HFFc6 (cell line): Measurements from ENCODE around the gene SLC12A9. TPM values are rescaled to one million over a fixed set of nuclear protein-coding genes. Genes with fewer than 3 reads are reported as not detected.

ENCODE experiments used
- DNase-seq: peaks from one replicate; pipeline ENCODE4 v3.0.0-alpha.2; 2018
- H3K27ac Mint-ChIP-seq: 2 replicates; pipeline ENCODE4 v1.8.0; 2020; ENCODE audit warnings: mild to moderate bottlenecking, mixed read lengths
- H3K27me3 Mint-ChIP-seq: 2 replicates; pipeline ENCODE4 v1.8.0; 2021; ENCODE audit warnings: mild to moderate bottlenecking, moderate library complexity, mixed read lengths; ENCODE audit not compliant: insufficient read depth
- H3K36me3 Mint-ChIP-seq: 2 replicates; pipeline ENCODE4 v1.8.0; 2021; ENCODE audit warnings: low read depth, mixed read lengths
- H3K4me1 Mint-ChIP-seq: 2 replicates; pipeline ENCODE4 v1.8.0; 2020; ENCODE audit warnings: low read depth, mixed read lengths
- H3K4me3 Mint-ChIP-seq: 2 replicates; pipeline ENCODE4 v1.8.0; 2020; ENCODE audit warnings: mild to moderate bottlenecking, moderate library complexity, mixed read lengths
- H3K9me3 Mint-ChIP-seq: 2 replicates; pipeline ENCODE4 v1.8.0; 2020; ENCODE audit warnings: mild to moderate bottlenecking, mixed read lengths
- total RNA-seq, 6 experiments: library from RNA; stranded (reverse); fragmentation: NEBNext Ultra II Directional; extraction: Animal tissue kit (Norgen Biotek cat#: 25700); gene quantifications; 2 replicates in 1 of 6; 3 replicates in 5 of 6; pipeline ENCODE4 v1.2.3, GENCODE V29; 2021
- TF ChIP-seq, protein P1 (sequence below): fragments of 200-600 bp; sonication (generic); IDR thresholded peaks from 2 replicates; pipeline ENCODE4 v1.5.0; 2021; ENCODE audit warnings: antibody characterized with exemption, mild to moderate bottlenecking

The SLC12A9 gene
- total RNA-seq, 6 experiments from 2014 or later = 19.3 to 26.2 (median 21.7) TPM

DNA sequence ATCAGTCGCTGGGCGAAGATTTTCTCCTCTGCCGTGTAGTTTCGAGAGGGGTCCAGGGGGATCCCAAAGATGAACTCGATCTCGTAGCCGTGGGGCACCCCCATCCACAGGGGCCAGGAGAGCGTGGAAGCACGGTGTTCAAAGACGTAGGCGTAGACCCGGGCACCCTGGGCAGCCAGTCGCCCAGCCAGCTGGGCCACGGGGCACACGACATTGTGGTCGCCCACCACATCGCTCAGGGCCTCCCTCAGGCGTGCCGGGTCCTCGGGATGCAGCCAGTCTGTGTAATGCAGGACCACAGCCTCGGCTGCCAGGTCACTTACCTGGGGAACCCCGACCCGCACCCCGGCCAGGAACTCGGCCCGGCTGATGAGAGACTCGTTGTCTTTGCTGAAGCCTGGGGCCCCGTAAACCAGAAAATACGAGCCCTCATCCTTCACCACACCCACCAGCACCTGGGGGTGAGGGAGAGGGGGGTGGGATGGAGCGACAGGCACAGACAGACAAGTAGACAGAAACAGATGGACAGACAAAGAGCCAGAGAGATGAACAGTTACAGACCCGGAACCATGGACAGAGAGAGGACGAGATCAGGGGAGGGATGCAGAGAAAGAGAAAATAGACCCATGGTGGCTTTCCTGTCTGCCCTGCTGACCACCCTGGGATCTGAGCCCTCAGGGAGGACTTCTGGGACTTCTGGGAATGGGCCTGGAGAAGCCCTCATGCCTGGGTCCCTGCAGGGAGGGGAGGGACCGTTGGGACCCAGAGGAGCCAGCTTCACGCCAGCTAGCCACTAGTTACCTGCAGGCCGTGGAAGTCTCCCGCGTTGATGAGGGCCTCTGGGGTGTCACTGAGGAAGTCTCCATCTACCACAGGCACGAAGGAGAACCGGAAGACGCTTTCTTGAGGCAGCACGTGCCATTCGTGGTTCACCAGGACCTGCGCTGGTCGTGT lies 40.1 kb downstream of the SLC12A9 start:
- Mint-ChIP-seq H3K4me1 (peaks cover 35% of the 10 kb centered on the region), H3K27ac (no peak overlapping the region), H3K27me3 (peaks cover 13% of the 10 kb centered on the region), H3K36me3 (peaks cover 11% of the 10 kb centered on the region), H3K4me3 (no peak overlapping the region), H3K9me3 (no peaks in the 10 kb centered on the region)
- DNase-seq = no peak
- TF ChIP-seq, protein P1, sequence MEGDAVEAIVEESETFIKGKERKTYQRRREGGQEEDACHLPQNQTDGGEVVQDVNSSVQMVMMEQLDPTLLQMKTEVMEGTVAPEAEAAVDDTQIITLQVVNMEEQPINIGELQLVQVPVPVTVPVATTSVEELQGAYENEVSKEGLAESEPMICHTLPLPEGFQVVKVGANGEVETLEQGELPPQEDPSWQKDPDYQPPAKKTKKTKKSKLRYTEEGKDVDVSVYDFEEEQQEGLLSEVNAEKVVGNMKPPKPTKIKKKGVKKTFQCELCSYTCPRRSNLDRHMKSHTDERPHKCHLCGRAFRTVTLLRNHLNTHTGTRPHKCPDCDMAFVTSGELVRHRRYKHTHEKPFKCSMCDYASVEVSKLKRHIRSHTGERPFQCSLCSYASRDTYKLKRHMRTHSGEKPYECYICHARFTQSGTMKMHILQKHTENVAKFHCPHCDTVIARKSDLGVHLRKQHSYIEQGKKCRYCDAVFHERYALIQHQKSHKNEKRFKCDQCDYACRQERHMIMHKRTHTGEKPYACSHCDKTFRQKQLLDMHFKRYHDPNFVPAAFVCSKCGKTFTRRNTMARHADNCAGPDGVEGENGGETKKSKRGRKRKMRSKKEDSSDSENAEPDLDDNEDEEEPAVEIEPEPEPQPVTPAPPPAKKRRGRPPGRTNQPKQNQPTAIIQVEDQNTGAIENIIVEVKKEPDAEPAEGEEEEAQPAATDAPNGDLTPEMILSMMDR = no peak

DNA sequence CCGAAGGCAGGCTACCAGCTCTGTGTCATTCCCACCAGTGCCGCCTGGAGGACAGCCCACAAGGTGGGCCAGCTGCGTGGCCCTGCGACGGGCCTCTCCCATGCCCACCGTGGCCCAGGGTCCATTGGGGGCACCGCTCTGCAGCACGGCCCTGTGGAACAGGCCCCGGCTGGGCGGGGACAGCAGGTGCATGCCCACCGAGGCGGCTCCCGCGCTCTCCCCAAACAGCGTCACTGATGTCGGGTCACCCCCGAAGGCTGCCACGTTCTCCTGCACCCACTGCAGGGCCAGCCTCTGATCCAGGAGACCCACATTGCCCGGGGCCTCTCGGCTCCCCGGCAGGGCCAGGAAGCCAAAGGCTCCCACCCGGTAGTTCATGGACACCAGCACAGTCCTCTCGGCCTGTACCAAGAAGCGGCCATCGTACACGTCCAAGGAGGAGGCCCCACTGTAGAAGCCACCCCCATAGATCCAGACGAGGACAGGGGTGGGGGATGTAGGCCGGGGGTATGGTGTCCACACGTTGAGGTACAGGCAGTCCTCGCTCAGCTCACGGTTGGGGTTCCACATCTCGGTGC lies 40.9 kb downstream of the SLC12A9 start:
- TF ChIP-seq, protein P1 = no peak
- Mint-ChIP-seq H3K27ac (no peak overlapping the region), H3K36me3 (peaks cover 3% of the 10 kb centered on the region), H3K4me1 (peaks cover 27% of the 10 kb centered on the region), H3K27me3 (peaks cover 17% of the 10 kb centered on the region), H3K9me3 (no peaks in the 10 kb centered on the region), H3K4me3 (no peak overlapping the region)
- DNase-seq = no peak

DNA sequence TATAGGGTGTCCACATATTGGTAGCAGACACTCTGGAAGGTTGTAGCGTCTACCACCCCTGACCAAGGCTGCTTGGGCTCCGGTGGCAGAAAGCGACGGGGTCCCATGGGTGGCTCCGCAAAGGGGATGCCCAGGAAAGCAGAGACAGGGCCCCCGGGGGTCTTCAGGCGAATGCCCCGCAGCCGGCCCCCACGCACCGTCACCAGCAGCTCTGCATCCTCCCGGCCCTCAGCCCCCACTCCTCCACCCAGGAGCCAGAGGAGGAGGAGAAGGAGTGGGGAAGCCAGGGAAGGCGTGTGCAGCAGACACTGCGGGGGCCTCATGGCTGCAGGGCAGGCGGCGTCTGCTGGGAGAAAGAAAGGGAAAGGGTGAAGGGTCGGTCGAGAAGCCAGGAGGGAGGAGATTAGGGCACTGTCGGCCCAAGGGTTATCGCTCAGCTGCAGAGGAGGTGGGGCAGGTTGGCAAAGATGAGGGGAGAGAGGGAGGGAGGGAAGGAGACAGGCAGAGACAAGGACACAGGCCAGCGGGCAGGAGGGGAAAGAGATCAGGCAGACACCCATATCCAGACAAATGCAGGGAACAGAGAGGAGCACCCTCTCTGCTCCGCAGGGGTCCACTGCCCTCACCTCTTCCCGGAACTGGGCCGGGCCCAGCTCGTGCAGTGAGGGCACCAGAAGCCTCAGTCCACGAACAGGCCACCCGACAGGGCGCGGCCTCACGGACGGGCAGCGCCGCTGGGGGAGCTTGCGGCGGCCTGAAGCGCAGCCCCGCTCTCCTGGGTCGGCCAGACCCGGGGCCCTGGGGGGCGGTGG lies 41.6 kb downstream of the SLC12A9 start:
- Mint-ChIP-seq H3K27ac (no peak overlapping the region), H3K4me3 (no peak overlapping the region), H3K9me3 (no peaks in the 10 kb centered on the region), H3K4me1 (peaks cover 23% of the 10 kb centered on the region), H3K27me3 (peaks cover 19% of the 10 kb centered on the region), H3K36me3 (no peaks in the 10 kb centered on the region)
- TF ChIP-seq, protein P1 = no peak
- no peak for DNase-seq

DNA sequence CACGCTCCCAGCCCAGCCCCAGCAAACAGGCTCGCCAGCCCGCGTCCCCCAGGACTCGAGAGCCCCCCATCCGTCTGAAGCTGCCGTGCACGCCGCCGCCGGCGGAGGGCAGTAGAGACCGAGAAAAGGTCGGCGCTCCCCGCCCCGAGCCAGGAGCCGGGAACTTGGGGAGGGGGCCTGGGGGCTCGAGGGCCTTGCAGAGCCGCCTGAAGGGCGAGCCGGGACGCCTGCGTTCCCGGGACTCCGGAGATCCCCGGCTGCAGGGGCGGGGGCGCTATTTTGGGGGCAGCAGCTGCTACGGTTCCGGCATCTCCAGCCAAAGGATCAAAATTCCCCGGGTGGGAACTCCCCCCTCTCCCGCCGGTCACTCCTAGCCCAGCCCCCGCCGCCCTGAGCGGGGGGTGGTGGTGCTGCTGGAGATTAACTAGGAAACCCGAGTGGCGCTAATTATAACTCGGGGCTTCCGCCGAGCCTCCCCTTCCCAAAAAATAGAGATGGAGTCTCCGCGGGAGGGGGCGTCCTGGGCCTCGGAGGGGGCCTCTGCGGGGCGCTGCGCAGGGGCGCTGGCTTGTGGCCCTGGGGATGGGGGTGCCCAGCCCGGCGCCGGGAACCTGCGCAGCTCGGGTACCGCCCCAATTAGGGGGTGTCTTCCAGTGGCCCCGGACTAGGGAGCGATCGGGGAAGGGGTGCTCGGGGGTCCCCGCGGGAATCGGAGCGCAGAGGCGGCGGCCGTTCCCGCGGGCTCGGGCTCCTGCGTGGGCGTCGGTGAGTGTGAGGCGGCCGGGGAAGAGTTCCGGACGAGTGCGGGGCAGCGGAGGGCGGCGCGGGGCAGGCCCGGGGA lies 42.6 kb downstream of the SLC12A9 start:
- Mint-ChIP-seq H3K4me1 (peaks cover 22% of the 10 kb centered on the region), H3K27me3 (peaks cover 22% of the 10 kb centered on the region), H3K9me3 (no peaks in the 10 kb centered on the region), H3K27ac (no peak overlapping the region), H3K36me3 (no peaks in the 10 kb centered on the region), H3K4me3 (no peak overlapping the region)
- TF ChIP-seq, protein P1 = peak; percentile 85
- no peak for DNase-seq

DNA sequence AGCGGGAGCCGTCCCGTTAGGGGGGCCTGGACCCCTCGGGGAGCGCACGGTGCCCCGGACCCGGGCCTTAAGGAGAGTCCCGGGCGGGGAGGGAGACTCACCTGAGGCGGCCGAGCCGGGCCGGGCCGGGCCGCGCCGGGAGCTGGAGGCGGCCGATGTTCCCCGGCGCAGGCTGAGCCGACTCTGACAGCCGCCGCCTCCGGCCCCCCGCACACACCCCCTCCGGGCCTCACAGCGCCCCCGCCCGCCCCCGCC lies 43.1 kb downstream of the SLC12A9 start, which contains the start of gene ACHE:
Gene ACHE (minus strand): TSS at position 188 of the 255 bp plus-strand sequence. CDS start 1,656 bp downstream, outside the sequence.
- H3K9me3 Mint-ChIP-seq = no peaks in the 10 kb centered on the region
- peaks cover 16% of the 10 kb centered on the region for H3K4me1 Mint-ChIP-seq
- TF ChIP-seq, protein P1 = no peak
- peak within 1 kb of the TSS; percentile 48; the same call in 1 of the 2 replicates for H3K4me3 Mint-ChIP-seq
- no peak within 1 kb of the TSS for H3K27ac Mint-ChIP-seq
- DNase-seq = no peak
- no peaks in the 10 kb centered on the region for H3K36me3 Mint-ChIP-seq
- peaks cover 22% of the 10 kb centered on the region for H3K27me3 Mint-ChIP-seq
